IMR-90 (cell line): ENCODE measurements around the gene HEPH.
"Not testable (repeated sequence)": the region's sequence is repeated elsewhere in the genome, so short reads cannot be mapped to it uniquely, and the experiment has no call there.

Source experiments
- CEBPB ChIP-seq: IDR thresholded peaks from 2 replicates; pipeline ENCODE4 v1.6.1; 2012; ENCODE audit warnings: low read depth, low read length, improper control_type of control experiment
- FOS ChIP-seq: fragments of 150-350 bp; IDR thresholded peaks from 2 replicates; pipeline ENCODE4 v1.6.1; 2016; ENCODE audit warnings: low read depth, low read length
- MAZ ChIP-seq: IDR thresholded peaks from 2 replicates; pipeline ENCODE4 v1.6.1; 2012; ENCODE audit warnings: low read depth, mild to moderate bottlenecking, low read length, improper control_type of control experiment, moderate library complexity, borderline replicate concordance
- MXI1 ChIP-seq: IDR thresholded peaks from 2 replicates; pipeline ENCODE4 v1.6.1; 2012; ENCODE audit warnings: low read depth, mild to moderate bottlenecking, low read length, moderate library complexity, borderline replicate concordance
- POLR2A ChIP-seq: IDR thresholded peaks from 2 replicates; pipeline ENCODE4 v1.6.1; 2012; ENCODE audit warnings: mild to moderate bottlenecking, low read depth, low read length
- RAD21 ChIP-seq: IDR thresholded peaks from 2 replicates; pipeline ENCODE4 v1.6.1; 2012; ENCODE audit warnings: low read length, improper control_type of control experiment
- RCOR1 ChIP-seq: IDR thresholded peaks from 2 replicates; pipeline ENCODE4 v1.6.1; 2012; ENCODE audit warnings: mild to moderate bottlenecking, low read length, improper control_type of control experiment; ENCODE audit not compliant: insufficient replicate concordance
- RFX5 ChIP-seq: IDR thresholded peaks from 2 replicates; pipeline ENCODE4 v1.8.0; 2012; ENCODE audit warnings: low read depth, mild to moderate bottlenecking, low read length, moderate library complexity
- SMC3 ChIP-seq: fragments of 150-350 bp; IDR thresholded peaks from 2 replicates; pipeline ENCODE4 v1.6.1; 2016; ENCODE audit warnings: low read depth, mild to moderate bottlenecking, antibody characterized with exemption, low read length, moderate library complexity
- TF ChIP-seq, protein P1 (sequence below): fragments of 150-350 bp; IDR thresholded peaks from 2 replicates; pipeline ENCODE4 v1.6.1; 2017; ENCODE audit warnings: mild to moderate bottlenecking, antibody characterized with exemption, low read length, low read depth
- TF ChIP-seq, protein P2 (sequence below): conservative IDR thresholded peaks from 2 replicates; pipeline ENCODE4 v1.5.1; 2012; ENCODE audit warnings: mild to moderate bottlenecking, low read depth, low read length, improper control_type of control experiment

DNA sequence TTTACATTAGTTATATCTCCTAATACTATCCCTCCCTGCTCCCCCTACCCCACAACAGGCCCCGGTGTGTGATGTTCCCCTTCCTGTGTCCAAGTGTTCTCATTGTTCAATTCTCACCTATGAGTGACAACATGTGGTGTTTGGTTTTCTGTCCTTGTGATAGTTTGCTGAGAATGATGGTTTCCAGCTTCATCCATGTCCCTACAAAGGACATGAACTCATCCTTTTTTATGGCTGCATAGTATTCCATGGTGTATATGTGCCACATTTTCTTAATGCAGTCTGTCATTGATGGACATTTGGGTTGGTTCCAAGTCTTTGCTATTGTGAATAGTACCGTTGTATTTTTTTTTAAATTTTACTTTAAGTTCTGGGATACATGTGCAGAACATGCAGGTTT is 42.7 kb upstream of the HEPH start:
- TF ChIP-seq, protein P1, sequence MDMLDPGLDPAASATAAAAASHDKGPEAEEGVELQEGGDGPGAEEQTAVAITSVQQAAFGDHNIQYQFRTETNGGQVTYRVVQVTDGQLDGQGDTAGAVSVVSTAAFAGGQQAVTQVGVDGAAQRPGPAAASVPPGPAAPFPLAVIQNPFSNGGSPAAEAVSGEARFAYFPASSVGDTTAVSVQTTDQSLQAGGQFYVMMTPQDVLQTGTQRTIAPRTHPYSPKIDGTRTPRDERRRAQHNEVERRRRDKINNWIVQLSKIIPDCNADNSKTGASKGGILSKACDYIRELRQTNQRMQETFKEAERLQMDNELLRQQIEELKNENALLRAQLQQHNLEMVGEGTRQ: not testable (repeated sequence)
- TF ChIP-seq, protein P2, sequence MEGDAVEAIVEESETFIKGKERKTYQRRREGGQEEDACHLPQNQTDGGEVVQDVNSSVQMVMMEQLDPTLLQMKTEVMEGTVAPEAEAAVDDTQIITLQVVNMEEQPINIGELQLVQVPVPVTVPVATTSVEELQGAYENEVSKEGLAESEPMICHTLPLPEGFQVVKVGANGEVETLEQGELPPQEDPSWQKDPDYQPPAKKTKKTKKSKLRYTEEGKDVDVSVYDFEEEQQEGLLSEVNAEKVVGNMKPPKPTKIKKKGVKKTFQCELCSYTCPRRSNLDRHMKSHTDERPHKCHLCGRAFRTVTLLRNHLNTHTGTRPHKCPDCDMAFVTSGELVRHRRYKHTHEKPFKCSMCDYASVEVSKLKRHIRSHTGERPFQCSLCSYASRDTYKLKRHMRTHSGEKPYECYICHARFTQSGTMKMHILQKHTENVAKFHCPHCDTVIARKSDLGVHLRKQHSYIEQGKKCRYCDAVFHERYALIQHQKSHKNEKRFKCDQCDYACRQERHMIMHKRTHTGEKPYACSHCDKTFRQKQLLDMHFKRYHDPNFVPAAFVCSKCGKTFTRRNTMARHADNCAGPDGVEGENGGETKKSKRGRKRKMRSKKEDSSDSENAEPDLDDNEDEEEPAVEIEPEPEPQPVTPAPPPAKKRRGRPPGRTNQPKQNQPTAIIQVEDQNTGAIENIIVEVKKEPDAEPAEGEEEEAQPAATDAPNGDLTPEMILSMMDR: not testable (repeated sequence)
- not testable (repeated sequence) for TF ChIP-seq RAD21, MAZ, SMC3, RCOR1, MXI1, FOS, RFX5, POLR2A, CEBPB
